ENCODE measurements around the gene DIP2A. TPM values are rescaled to one million over a fixed set of nuclear protein-coding genes. Genes with fewer than 3 reads are reported as not detected.

Gene DIP2A
- total and polyA plus RNA-seq, 7 donors = 7.3 to 12.2 (median 11.0) TPM

DNA sequence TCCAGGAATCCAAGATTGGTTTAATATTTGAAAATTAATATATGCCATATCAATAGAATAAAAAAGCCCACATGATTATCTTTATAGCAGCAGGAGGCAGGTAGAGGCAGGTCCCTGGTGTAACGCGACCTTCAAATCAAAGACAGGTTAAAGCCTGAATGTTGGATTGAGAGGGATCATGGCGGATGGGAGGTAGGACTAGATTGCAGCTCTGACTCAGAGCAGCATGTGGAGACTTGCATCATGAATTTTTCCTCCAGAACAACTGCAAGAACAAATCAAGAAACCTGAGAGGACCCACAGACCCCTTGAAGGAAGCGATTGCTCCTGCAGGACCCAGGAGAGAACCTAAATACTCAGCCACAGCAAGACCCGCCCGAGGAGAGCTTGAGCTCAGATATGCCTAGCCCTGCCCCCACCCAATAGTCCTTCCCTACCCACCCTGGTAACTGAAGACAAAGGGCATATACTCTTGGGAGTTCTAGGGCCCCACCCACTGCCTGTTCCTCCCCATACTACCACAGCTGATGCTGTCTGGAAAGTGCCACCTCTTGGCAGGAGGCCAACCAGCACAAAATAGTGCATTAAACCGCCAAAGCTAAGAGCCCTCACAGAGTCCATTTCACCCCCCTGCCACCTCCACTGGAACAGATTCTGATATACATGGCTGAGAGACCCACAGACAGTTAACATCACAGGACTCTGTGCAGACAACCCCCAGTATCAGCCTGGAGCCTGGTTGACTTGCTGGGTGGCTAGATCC, 126.7 kb downstream of the DIP2A start:
- Histone ChIP-seq H3K4me3 (no peak overlapping the region), H3K9me3 (peaks cover 34% of the 10 kb centered on the region), H3K36me3 (ENCODE audit: insufficient read depth in 1 of 2, low read depth in 1 of 2) (peaks cover 0 to 9% of the 10 kb centered on the region in 2 donors), H3K4me1 (no peaks in the 10 kb centered on the region), H3K27me3 (ENCODE audit: insufficient read depth in 3 of 3, low read length in 2 of 3) (no peaks in the 10 kb centered on the region), H3K27ac (no peak overlapping the region)
- 83 to 93% (median 84%) methylated on average over 7 of the region's 7 CpGs for WGBS, 3 donors
- ATAC-seq (no peak), DNase-seq (no peak)
- intact Hi-C loops (cut with DNase I) = no loop called here
- TF ChIP-seq, protein P1, sequence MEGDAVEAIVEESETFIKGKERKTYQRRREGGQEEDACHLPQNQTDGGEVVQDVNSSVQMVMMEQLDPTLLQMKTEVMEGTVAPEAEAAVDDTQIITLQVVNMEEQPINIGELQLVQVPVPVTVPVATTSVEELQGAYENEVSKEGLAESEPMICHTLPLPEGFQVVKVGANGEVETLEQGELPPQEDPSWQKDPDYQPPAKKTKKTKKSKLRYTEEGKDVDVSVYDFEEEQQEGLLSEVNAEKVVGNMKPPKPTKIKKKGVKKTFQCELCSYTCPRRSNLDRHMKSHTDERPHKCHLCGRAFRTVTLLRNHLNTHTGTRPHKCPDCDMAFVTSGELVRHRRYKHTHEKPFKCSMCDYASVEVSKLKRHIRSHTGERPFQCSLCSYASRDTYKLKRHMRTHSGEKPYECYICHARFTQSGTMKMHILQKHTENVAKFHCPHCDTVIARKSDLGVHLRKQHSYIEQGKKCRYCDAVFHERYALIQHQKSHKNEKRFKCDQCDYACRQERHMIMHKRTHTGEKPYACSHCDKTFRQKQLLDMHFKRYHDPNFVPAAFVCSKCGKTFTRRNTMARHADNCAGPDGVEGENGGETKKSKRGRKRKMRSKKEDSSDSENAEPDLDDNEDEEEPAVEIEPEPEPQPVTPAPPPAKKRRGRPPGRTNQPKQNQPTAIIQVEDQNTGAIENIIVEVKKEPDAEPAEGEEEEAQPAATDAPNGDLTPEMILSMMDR (IDR thresholded peaks at IDR 0.05) = no peak

DNA sequence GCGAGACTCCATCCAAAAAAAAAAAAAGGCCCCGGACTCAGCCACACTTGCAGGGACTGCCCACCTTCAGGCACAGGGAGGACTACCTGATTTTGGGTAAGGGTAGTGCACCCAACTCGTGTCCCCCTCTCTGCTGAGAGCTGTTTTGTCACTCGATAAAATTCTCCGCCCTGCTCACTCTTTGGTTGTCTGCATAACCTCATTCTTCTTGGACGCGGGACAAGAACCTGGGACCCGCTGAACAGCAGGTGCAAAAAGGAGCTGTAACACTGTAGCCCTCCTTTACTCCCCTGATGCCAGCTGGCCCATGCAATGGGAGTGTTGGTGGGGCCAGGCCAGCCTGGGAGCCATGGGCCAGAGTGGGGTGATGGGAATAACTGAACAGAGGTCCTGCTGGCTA, 135.6 kb downstream of the DIP2A start:
- TF ChIP-seq, protein P1 (IDR thresholded peaks at IDR 0.05) = no peak
- no peak for ATAC-seq
- H3K4me1 ChIP-seq = no peaks in the 10 kb centered on the region
- no peaks in the 10 kb centered on the region for H3K36me3 ChIP-seq (ENCODE audit: insufficient read depth in 1 of 2, low read depth in 1 of 2)
- peaks cover 32% of the 10 kb centered on the region for H3K9me3 ChIP-seq
- 67 to 87% (median 70%) methylated on average over 8 of the region's 8 CpGs for WGBS, 3 donors
- DNase-seq = no peak
- H3K4me3 ChIP-seq = no peak overlapping the region
- no peaks in the 10 kb centered on the region for H3K27me3 ChIP-seq (ENCODE audit: insufficient read depth in 3 of 3, low read length in 2 of 3)
- H3K27ac ChIP-seq = no peak overlapping the region
- intact Hi-C loops (cut with DNase I) = no loop called here

DNA sequence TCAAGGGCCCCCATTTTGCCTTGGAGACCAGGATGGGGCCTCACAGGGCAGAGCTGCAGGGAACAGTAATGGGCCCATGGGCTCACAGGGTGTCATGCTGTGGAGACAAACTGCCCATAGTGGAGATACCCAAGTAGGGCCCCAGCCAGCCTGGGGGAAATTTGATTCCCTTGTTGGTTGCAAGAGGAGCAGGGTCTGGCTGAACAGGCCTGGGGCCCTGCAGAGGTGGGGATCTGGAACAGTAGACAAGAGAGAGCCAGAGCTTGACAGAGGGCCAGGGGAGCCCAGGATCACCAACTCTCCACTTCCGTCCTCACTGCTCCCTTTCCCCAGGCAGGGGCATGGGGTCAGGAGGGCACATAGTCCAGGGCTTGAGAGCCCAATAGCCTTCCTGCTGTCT, 137.5 kb downstream of the DIP2A start:
- Histone ChIP-seq H3K27me3 (ENCODE audit: insufficient read depth in 3 of 3, low read length in 2 of 3) (no peaks in the 10 kb centered on the region), H3K36me3 (ENCODE audit: insufficient read depth in 1 of 2, low read depth in 1 of 2) (no peaks in the 10 kb centered on the region), H3K27ac (no peak overlapping the region), H3K4me1 (no peaks in the 10 kb centered on the region), H3K9me3 (peaks cover 14% of the 10 kb centered on the region), H3K4me3 (no peak overlapping the region)
- intact Hi-C loops (cut with DNase I) = no loop called here
- ATAC-seq (no peak), DNase-seq (no peak)
- 89 to 92% (median 92%) methylated on average over 1 of the region's 1 CpG for WGBS, 3 donors
- TF ChIP-seq, protein P1 (IDR thresholded peaks at IDR 0.05) = no peak

DNA sequence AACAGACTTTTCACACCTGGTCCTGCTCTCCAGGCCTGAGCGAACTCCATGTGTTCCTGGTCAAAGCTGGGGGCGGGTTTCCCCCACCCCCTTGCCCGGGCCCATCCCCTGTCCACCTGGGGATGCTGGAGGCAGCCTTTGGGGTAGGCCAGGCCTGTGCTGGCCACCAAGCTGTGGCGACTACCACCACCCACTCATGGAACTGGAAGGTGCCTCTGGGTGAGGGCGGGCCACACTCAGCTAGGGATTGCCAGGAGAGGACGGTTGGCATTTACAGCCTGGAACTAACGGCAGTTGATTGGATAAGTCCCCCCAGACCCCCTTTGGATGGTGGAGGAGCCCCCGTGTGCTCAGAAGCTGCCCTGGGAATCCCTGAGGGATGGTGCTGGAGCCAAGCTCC, 138.3 kb downstream of the DIP2A start:
- Histone ChIP-seq H3K36me3 (ENCODE audit: insufficient read depth in 1 of 2, low read depth in 1 of 2) (no peaks in the 10 kb centered on the region), H3K27ac (no peak overlapping the region), H3K27me3 (ENCODE audit: insufficient read depth in 3 of 3, low read length in 2 of 3) (no peaks in the 10 kb centered on the region), H3K4me3 (no peak overlapping the region), H3K9me3 (peaks cover 11% of the 10 kb centered on the region), H3K4me1 (no peaks in the 10 kb centered on the region)
- TF ChIP-seq, protein P1 (IDR thresholded peaks at IDR 0.05) = no peak
- 80 to 93% (median 89%) methylated on average over 8 of the region's 8 CpGs for WGBS, 3 donors
- ATAC-seq = no peak
- DNase-seq = no peak
- intact Hi-C loops (cut with DNase I) = no loop called here

DNA sequence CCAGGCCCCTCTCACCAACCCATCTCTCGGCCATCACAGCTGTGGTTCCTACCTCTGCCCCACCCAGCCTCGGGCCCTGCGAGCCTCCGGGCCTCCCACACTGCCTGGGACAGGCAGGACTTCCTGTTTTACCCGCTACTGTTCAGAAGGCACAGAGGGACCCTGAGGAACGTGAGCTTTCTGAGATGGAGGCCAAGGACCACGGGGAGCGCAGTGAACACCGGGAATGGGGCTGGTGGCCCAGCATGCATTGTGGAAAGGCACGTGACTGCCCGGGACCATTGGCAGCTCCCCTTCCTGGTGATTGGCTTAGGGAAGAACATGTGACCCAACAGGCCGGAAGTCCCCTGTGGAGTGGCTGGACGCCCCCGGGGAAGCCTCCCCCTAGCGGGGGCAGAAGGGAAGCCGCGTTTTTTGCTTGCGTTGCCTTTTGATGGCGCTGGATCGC, 139.2 kb downstream of the DIP2A start:
- ATAC-seq = no peak
- no peaks in the 10 kb centered on the region for H3K27me3 ChIP-seq (ENCODE audit: insufficient read depth in 3 of 3, low read length in 2 of 3)

More for the DNA sequence above, 139.2 kb downstream of the DIP2A start:
- Histone ChIP-seq H3K9me3 (peaks cover 10% of the 10 kb centered on the region), H3K36me3 (ENCODE audit: insufficient read depth in 1 of 2, low read depth in 1 of 2) (no peaks in the 10 kb centered on the region), H3K27ac (no peak overlapping the region), H3K4me1 (no peaks in the 10 kb centered on the region), H3K4me3 (no peak overlapping the region)
- 89 to 92% (median 91%) methylated on average over 20 of the region's 20 CpGs for WGBS, 3 donors
- TF ChIP-seq, protein P1 (IDR thresholded peaks at IDR 0.05) = no peak
- no peak for DNase-seq
- intact Hi-C loops (cut with DNase I) = no loop called here
